Fibroblast of skin of back (primary cell): ENCODE data around the gene GPR153.
A peak's percentile ranks its signal among the peaks of the same experiment; 100 is the strongest.
"Not testable (repeated sequence)": the region's sequence is repeated elsewhere in the genome, so short reads cannot be mapped to it uniquely, and the experiment has no call there.

Experiments used
- DNase-seq: peaks from one replicate; pipeline ENCODE4 v3.0.0-alpha.2; 2013

GPR153 gene

DNA sequence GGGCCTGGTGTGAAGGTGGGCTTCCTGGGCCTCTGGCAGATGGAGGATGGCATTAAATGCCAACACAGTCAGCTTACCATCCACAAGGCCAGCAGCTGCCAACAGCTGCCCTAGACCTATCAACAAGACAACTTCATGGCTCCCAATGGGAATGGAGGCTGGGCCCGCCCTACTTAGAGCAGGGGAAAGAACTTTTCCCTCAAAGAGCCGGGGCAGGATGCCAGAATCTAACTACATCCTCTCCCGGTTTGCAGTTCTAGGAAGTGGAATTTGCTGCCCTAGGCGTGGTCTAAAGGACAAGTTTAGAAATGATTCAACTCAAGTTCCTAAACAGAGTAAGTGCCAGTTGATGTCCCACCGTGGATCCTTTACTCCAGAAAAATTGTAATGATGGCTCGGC is 38.3 kb downstream of the GPR153 start:
- peak; percentile 60 for DNase-seq

DNA sequence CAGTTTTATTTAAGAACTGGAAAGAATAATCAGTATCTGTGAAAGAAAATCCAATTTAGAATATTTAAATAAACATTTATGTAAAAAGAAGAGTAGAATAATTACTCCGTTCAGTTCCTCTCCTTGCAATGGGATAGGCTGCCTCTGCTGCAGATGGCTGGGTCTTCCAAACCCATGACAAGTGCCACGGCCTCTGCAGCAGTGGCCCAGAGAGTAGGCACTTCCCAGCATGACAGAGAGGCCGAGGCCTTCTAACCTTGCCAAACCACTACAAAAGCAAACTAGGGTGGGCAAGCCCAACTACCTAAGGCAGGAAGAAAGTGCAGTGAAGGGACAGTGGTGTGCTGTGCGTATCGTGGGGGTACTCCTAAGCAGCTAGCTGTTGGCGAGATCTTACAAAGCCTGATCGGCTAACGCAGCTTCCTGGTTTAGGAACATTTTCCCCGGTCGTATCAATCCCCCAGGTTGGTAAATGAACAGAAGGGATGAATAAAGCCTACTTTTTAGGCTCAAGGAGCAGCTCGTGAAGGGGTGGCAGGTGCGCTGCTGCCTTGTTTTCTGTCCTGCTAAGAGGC is 39.6 kb downstream of the GPR153 start:
- no peak for DNase-seq

DNA sequence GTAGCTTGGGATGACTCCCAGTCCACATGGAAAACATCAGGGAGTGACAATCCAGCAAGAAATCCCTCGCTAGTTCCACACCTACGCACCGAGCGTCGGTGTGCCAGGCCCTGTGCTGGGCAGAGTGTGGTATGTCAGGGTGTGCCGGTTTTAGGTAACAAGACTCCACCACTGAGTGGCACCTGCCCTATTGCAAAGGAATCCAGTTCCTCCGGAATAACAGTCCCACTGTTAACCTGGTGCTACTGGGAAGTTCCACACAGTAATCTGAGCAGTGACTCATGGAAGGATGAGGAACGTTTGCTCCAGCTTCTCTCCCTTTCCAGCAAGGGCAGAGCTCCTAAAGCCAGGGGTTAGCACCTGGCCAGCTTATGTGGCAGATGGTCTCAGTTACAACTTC is 40.7 kb downstream of the GPR153 start:
- no peak for DNase-seq

DNA sequence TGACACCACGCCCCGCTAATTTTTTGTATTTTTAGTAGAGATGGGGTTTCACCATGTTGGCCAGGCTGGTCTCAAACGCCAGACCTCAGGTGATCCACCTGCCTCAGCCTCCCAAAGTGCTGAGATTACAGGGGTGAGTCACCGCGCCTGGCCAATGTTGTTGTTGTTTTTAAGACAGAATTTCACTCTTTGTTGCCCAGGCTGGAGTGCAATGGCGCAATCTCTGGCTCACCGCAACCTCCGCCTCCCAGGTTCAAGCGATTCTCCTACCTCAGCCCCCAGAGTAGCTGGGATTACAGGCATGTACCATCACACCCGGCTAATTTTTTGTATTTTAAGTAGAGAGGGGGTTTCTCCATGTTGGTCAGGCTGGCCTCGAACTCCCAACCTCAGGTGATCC is 41.3 kb downstream of the GPR153 start:
- DNase-seq: not testable (repeated sequence)

DNA sequence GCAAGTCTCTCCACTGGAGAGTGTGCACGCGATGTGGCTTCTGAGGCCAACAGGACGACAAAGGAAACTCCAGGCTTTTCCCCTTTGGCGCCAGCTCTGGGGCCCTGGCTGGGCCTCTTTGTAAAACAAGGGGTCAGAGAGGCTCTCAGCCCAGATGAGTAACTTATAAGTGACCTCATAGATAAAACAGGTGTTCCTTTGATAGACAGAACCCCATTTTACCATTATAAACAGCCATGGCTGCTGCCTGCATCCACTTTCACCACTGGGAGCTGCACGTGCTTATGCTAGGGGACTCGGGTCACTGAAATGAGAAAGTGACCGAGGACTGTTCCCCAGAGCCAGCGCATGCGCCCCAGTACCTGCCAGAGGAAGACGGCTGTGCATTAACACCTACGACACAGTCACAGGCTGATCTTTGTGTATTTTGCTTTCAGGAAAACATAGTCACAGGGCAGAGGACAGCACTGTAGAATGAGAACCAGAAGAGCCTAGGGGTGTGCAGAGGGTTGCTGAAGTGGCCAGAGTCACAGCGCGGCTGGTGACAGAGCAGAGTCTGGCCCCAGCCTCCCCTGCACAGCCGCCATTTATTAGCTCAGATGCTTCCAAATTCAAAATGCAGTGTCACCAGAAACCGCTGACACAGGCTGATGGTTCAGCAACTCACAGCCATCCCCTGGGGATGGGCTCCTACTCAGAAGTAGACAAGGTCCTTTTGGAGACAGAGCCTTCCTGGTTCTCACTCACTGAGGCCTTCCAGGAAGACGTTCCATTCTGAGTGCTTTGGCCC is 42.3 kb downstream of the GPR153 start:
- DNase-seq: no peak

DNA sequence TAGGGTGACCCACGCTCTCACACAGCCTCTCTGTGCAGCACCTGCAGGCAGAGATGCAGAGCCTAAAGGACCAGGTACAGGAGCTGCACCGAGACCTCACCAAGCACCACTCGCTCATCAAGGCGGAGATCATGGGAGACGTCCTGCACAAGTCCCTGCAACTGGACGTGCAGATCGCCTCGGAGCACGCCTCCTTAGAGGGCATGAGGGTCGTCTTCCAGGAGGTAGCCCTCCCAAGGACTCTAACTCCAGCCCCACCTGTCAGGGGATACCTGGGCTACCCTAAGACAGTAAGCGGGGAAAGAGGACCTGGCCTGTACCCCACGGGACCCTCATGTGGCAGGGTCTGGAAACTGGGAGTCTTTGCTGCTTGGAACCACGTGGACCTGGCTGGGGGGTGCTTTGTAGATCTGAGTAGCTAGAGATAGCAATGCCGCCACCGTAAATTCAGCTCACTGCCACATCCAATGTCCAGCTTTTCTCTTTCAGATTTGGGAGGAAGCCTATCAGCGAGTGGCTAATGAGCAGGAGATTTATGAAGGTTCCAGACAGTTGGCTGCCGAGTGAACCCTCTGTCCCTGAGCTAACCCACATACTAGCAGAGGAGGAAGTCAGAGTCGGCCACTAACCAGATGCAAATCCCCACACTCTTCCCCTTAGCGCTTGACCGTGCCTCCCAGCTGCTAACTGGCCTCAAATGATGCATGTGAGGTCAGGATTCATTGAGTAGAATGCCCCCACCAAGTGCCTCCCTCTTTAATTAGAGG is 48.5 kb downstream of the GPR153 start:
- no peak for DNase-seq

DNA sequence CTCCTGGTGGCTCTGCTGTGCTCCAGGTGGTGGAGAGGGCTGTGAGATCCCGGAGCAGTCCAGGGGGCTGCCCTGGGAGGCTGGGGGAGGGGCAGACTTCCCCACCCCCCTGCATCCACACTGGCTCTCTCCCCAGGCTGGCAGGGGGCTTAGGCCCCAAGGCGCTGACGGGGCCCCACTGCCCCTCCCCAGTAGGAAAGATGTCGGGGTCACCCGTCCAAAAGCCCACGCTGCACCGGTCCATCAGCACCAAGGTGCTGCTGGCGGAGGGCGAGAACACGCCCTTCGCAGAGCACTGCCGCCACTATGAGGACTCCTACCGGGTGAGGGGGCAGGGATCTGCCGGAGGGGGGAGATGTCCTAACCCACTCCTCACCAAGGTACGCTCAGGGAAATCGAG is 49.2 kb downstream of the GPR153 start:
- no peak for DNase-seq

DNA sequence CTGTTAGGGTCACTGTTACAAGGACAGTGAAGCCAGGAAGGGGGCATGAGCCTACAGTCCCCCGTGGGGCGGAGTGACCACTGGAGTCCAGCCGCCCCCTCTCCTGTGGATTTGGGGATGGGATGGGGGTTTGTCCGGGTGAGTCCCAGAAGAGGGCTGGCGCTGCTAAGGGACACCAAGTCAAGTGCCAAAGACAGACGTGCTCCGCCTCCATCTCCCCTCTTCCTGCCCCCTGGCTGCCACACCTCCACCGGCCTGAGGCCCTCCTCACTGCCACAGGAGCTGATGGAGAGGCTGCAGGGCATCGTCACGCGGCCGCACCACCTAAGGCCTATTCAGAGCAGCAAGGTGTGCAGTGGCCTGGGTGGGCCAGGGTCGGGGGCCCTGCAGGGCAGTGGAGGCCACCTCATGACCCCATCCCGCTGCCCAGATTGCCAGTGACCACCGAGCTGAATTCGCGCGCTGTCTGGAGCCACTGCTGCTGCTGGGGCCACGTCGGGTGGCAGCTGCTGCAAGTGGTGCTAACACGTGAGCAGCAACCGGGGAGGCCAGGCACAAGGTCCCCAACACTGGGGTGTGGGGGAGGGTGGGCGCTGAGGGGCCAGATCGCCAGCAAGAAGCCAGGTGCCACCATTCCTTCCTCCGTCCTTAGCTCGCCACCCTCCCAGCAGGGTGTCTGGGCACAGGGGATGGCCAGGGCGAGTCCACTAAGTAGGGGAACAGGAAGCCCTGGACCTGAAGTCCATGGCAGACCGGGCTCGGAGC is 50.1 kb downstream of the GPR153 start:
- no peak for DNase-seq

DNA sequence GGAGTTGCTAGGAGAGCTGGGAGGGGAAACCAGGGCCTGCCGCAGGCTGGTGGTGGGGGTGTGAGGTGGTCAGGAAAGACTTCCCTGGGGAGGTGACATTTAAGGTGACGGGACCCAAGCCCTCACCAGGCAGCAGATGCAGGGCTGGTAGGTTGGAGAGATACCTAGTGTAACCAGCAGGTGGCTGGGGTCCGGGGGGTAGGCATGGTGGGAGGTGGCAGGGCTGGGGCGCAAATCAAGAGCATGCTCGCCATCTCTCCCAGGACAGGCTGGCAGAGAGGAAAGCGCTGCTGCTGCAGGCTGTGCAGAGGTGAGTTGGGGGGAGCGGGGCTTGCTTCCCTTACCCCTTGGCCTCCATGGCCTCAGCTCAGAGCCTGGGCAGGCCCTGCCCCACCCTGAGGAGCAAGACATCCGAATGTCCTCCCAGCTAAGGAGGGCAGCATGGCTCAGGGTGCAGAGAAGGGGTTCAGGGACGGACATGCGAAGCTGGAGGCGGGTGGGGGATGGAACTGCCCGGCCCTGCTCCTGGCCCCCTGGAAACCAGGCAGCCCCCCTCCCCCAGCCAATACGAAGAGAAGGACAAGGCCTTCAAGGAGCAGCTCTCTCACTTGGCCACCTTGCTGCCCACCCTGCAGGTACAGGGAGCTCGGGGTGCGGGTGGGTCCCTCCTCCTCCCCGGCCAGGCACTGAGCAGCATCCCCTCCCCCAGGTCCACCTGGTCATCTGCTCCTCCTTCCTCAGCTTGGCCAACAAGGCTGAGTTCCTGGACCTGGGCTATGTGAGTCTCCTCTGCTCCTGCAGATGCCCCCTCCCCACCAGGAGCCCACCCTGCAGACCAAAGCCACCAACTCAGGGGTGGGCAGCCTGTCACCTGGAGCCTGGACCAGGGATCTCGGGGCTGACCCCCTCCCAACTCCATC is 51.0 kb downstream of the GPR153 start:
- no peak for DNase-seq

DNA sequence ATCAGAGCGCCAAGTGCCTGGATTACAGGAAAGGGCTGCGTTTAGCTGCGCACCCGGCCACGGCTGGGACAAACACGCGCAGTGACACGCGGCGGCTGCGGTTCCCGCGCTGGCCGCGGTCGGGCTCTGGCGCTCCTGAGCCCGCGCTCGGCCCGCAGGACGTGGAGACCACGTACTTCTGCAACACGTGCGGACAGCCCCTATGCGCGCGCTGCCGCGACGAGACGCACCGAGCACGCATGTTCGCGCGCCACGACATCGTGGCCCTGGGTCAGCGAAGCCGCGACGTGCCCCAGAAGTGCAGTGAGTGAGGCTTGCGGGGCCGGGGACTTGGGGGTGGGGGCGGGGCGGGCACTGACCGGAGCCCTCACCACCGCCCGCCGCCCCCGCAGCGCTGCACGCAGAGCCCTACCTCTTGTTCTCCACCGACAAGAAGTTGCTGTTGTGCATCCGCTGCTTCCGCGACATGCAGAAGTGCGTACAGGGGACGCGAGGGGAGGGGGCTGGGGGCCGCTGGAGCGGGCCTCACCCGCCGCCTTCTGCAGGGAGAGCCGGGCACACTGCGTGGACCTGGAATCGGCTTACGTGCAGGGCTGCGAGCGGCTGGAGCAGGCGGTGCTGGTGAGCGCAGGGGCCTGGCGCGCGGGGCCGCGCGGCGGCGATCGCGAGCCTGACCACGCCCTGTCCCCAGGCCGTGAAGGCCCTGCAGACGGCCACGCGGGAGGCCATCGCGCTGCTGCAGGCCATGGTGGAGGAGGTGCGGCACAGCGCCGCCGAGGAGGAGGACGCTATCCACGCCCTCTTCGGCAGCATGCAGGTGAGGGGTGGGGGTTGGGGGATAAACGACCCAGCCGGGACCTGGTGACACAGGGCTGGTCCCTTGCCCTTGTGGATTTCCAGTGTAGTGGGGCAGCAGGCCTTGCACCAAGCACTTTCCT is 51.9 kb downstream of the GPR153 start:
- peak; percentile 55 for DNase-seq

DNA sequence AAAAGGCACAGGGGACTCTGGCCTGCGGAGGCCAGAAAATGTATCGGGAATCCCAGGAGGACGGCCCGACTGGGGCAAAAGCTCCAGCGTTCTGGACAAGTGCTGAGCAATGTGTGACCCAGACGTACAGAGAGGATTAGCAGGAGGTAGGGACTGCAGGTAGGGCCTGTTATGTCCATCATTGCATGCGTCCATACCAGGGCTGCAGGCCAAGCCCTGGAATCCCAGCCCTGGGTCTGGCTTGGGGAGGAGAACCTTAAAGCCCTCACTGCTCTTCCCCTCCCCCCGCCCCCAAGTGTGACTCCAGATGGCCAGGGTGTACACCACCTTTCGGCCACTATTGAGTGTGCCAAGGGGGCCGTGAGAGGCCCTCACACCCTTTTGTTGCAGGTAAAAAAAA is 53.0 kb downstream of the GPR153 start:
- no peak for DNase-seq

DNA sequence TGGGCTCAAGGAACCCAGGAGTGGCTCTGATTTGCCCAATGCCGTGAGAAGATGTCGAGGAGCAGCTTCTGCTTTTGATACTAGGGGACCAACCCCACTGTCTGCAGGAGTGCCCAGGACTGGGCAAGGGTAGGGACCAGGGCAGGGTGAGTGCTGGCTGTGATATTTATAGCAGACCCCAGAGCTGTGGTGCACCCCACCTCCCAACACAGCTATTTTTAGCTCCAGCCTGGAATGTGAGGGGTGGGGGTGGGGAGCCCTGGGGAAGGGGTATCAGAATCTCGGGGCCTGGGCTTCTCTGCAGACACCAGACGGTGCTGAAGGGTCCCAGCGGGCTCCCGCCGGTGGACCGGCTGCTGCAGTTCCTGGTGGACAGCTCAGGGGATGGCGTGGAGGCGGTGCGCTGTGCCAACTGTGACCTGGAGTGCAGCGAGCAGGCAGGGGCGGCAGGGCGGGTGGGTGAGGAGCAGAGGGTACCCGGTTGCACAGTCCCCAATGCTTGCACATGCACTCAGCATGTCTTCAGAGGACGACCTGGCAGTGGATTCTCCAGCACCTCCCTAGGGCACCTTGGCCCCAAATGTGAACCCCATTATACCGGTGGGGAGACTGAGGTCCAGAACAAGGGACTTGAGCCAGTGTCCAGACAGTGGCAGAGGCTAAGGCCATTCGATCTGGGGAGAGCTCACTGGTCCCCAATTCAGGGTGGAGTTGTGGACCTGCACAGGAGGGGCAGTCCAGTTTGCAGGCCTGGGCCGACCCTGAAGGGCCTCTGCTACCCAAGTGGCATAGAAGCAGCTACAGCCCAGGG is 53.6 kb downstream of the GPR153 start:
- DNase-seq: no peak

DNA sequence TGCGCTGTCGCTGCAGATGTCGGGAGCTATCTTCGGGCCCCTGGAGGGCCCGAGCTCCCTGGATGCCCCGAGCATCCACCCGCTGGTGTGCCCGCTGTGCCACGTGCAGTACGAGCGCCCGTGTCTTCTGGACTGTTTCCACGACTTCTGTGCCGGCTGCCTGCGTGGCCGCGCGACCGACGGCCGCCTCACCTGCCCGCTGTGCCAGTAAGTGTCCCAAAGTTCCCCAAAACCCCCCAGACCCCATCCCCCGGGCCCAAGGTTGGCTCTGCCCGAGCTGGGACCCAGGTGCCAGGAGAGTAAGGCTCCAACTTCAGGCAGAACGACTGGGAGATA is 54.4 kb downstream of the GPR153 start:
- DNase-seq: no peak

DNA sequence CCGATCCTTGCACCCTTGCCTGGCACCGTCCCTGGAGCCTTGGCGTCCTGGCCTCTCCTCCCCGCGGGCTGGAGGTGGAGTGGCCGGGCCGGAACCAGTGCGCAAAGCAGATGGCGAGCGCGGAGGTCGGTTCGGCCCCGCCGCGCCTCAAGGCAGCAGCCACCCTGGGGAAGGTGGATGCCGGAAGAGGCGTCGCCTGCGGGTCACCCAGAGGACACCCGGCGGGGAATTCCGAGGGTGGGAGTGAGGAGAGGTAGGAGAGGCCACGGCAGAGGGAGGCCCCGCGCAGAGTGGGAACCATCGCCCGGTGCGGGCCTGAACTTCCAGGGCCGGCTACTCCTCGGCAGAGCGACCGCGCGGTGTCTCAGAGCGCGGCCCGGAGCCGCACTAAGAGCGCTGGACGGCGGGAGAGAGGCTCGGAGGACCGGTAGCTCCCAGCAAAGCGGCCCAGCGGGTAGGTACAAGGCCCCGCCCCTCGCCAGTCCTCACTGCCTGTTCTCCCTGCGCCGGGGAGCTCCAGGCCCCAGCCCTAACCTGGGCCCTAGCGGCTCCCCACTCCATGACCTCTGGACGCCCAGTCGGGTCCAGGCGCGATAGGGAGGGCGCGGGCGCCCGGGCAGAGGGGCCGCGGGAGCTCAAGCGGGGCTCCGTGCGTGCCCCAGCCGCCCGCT is 54.9 kb downstream of the GPR153 start, which contains the start of gene RNF207:
Gene RNF207, plus strand, starts transcription at position 271 of the 671 bp plus-strand sequence. CDS start 417 bp downstream, outside the sequence.
- DNase-seq: peak; percentile 72

DNA sequence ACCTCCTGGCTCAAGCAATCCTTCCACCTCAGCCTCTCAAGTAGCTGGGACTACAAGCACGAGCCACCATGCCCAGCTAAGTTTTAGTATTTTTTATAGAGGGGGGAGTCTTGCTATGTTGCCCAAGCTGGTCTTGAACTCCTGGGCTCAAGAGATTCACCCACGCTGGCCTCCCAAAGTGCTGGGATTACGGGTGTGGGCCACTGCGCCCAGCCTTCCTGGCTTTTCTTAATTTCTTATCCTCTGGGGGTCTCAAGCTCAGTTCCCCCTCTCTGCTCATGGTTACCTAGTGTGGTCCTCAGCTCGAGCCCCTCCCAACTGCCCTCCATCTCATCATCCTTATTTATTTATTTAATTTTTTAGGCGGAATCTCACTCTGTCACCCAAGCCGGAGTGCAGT is 58.6 kb downstream of the GPR153 start:
- no peak for DNase-seq

DNA sequence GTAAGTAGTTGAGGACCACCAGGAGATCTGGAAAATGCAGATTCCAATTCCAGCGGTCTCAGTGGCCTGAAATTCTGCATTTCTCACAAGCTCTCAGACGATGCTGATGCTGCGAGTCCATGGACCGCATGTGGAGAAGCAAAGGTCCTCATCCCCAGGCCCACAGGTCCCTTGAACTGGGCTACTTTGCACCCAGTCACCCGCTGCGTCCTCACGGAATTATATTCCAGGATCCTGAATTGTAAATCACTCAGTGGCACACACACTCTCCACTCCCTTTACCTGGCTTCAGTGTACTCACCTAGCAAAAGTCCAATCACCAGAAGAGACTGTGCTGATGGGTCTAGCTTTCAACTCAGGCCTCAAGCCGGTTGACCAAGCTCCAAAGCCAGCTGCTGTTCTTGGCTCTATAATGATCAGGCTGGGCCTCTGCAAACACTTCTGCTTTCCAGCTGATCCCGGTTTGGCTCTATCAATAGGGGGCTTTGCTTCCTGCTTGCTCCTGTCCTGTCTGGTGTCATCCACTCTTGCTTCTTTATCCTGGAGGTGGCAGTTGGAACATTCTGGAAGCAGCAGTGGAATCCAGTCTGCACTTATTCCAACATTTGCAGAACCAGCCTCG is 60.6 kb downstream of the GPR153 start:
- DNase-seq: no peak

DNA sequence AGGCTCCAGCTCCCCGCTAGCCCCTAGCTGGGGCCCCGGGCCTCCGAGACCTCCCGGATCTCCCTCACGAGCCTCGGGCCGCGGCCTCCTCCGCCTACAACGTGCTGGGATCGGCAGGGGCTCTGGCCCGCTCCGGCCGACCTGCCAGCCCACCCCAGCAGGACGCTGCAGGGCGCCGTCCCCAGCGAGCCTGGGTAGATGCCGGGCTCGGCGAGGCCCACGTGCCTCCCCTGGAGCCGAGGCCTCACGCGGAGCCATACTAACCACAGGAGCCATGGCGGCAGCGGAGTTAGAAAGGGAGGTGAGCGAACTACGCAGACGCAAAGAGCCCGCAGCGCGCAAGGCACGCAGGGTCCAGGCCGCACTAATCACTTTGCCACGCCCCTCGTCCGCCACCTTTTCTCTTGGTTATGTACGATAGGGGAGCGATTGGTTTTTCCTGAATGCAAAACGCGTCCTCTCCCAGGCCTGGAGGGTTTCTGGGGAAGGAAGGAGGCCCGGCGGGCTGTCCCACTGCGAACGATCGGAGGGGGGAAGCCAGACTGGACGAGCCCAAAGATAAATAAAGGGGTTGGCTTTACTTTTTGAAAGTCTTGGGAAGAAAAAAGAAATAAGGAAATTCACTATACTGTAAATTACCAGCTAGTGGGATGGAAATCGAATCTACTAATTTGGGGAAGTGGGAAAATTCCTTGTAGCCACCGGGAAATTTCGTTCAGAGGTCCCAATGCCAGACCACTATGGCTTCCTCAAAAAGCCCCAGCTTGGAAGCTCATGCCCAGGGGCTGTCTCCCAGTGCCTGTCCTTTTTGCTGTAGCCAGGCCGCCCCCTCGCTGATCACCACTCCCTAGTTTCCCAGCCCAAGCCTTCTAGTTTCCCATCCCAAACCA is 61.4 kb downstream of the GPR153 start, which contains the start of gene RPL22:
Gene RPL22, minus strand, starts transcription at position 298 of the 890 bp plus-strand sequence. Its CDS starts 22 bp downstream, at position 276.
- DNase-seq: peak; percentile 100
